Spleen (tissue), 7 donors: Measurements from ENCODE around the gene FGF14.

Source experiments
- POLR2A ChIP-seq, 3 donors: fragments of 450-650 bp; IDR thresholded peaks; one replicate each; pipeline ENCODE4 v1.5.1; 2017; ENCODE audit warnings: antibody characterized with exemption in 3 of 3, mild to moderate bottlenecking in 1 of 3
- TF ChIP-seq, protein P1 (sequence below), 11 experiments: fragments of 200-600 bp in 7 of 11; fragments of 450-650 bp in 4 of 11; sonication (generic) in 4 of 11; IDR thresholded peaks in 8 of 11; conservative IDR thresholded peaks in 3 of 11; 1 replicate in 7 of 11; 2 replicates in 4 of 11; pipeline versions ENCODE4 v1.4.0 to v1.8.0; 2016 to 2021; ENCODE audit warnings: antibody characterized with exemption in 11 of 11, inconsistent platforms in 4 of 11, mild to moderate bottlenecking in 1 of 11
- donor health status: DM: no; HTN: no; CAD: no; lungs with moderate emphysema.
- donor health status: DM: no; HTN: no; CAD: no.
- donor health status: DM: no; HTN: no; CAD: no.

DNA sequence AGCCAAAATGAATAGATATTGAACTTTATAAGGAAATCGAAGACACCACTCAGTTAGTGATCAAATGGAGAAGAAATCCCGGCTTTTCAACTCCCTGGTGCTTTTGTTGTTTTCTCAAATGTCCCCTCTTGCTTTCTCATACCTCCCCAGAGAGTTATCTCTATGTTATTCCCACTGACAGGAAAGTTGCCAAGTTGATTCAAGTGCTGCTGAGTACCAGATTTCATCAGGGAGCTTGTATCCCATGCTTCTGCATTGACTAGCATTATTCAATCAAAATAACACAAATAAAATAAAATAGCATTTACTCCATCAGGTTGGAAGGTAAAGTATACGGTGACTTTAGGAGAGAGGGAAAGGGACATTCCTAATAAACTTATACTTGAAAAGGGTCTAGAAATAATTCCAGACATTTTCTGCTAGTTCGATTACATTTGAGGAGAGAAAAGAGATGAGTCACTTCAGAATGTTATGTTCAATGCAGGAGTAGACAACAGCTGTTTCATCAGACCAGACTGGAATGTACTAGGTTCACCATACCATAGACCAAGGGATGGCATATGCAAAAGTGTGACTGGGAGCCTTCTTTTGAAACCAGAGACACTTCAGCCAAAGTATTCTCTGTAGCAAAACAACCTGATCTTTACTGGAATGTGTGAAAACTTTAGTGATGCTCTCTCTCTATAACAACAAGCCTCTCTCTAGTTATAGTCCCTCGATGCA, 397.8 kb downstream of the FGF14 start:
- TF ChIP-seq, protein P1, sequence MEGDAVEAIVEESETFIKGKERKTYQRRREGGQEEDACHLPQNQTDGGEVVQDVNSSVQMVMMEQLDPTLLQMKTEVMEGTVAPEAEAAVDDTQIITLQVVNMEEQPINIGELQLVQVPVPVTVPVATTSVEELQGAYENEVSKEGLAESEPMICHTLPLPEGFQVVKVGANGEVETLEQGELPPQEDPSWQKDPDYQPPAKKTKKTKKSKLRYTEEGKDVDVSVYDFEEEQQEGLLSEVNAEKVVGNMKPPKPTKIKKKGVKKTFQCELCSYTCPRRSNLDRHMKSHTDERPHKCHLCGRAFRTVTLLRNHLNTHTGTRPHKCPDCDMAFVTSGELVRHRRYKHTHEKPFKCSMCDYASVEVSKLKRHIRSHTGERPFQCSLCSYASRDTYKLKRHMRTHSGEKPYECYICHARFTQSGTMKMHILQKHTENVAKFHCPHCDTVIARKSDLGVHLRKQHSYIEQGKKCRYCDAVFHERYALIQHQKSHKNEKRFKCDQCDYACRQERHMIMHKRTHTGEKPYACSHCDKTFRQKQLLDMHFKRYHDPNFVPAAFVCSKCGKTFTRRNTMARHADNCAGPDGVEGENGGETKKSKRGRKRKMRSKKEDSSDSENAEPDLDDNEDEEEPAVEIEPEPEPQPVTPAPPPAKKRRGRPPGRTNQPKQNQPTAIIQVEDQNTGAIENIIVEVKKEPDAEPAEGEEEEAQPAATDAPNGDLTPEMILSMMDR (IDR thresholded peaks at IDR 0.05 in 8 of 11, conservative IDR thresholded peaks at IDR 0.05 in 3 of 11): no peak
- no peak for TF ChIP-seq POLR2A (IDR thresholded peaks at IDR 0.05)
